Lower leg skin (tissue), 3 donors: ENCODE results near the gene PLEKHM1.
"Not testable (repeated sequence)": the region's sequence is repeated elsewhere in the genome, so short reads cannot be mapped to it uniquely, and the experiment has no call there.

Source experiments
- POLR2A ChIP-seq, 2 donors: fragments of 450-650 bp; IDR thresholded peaks; one replicate each; pipeline ENCODE4 v1.6.1; 2016 to 2017; ENCODE audit warnings: antibody characterized with exemption in 2 of 2, mild to moderate bottlenecking in 1 of 2, moderate library complexity in 1 of 2
- TF ChIP-seq, protein P1 (sequence below), 3 donors: fragments of 450-650 bp; IDR thresholded peaks; one replicate each; pipeline ENCODE4 v1.5.1; 2016; ENCODE audit warnings: antibody characterized with exemption in 3 of 3, mild to moderate bottlenecking in 3 of 3, moderate library complexity in 2 of 3

DNA sequence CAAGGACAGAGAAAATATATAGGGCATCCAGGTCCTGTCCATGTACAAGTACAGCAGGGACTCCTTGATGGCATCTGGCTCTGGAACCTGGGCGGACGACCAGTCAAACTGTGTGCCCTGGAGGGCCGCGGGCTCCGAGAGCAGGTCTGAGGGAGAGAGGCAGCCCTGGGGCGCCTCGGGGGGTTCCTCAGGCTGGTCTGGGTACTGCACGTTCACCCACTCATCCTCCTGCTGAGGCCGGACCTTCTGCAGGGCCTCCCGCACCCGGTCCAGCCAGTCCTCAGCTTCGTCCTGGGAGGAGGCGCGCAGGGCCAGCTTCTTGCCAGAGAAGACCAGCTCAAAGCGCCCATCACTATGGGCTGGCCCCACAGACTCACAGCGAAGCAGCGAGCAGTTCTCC is 36.8 kb downstream of the PLEKHM1 start:
- TF ChIP-seq, protein P1, sequence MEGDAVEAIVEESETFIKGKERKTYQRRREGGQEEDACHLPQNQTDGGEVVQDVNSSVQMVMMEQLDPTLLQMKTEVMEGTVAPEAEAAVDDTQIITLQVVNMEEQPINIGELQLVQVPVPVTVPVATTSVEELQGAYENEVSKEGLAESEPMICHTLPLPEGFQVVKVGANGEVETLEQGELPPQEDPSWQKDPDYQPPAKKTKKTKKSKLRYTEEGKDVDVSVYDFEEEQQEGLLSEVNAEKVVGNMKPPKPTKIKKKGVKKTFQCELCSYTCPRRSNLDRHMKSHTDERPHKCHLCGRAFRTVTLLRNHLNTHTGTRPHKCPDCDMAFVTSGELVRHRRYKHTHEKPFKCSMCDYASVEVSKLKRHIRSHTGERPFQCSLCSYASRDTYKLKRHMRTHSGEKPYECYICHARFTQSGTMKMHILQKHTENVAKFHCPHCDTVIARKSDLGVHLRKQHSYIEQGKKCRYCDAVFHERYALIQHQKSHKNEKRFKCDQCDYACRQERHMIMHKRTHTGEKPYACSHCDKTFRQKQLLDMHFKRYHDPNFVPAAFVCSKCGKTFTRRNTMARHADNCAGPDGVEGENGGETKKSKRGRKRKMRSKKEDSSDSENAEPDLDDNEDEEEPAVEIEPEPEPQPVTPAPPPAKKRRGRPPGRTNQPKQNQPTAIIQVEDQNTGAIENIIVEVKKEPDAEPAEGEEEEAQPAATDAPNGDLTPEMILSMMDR (IDR thresholded peaks at IDR 0.05): not testable (repeated sequence)
- TF ChIP-seq POLR2A (IDR thresholded peaks at IDR 0.05): not testable (repeated sequence)
